GM12892 (cell line): ENCODE data around the gene TPRG1L.

Experiments used
- POLR2A ChIP-seq: IDR thresholded peaks from 2 replicates; pipeline ENCODE4 v1.6.1; 2011; ENCODE audit warnings: low read depth, low read length, control low read depth
- TAF1 ChIP-seq: IDR thresholded peaks from 2 replicates; pipeline ENCODE4 v1.6.1; 2011; ENCODE audit warnings: low read depth, mild to moderate bottlenecking, control low read depth, low read length, borderline replicate concordance

- TF ChIP-seq POLR2A (no peak), TAF1 (no peak)
Measured at GRCh38 chr1:3653286-3653618, 28.4 kb downstream of the TPRG1L start.
